Hepatocyte (in vitro differentiated cells): ENCODE data around the gene PPP5C.

Source experiments
- EZH2 ChIP-seq: fragments of 200-600 bp; sonication (generic); IDR thresholded peaks from 2 replicates; pipeline ENCODE4 v1.6.1; 2016; ENCODE audit warnings: antibody characterized with exemption, mild to moderate bottlenecking, borderline replicate concordance
- EZH2phosphoT487 ChIP-seq: fragments of 200-600 bp; sonication (generic); IDR thresholded peaks from one replicate; pipeline ENCODE4 v1.6.1; 2018; ENCODE audit warnings: antibody characterized with exemption, mild to moderate bottlenecking, low read depth, moderate library complexity; ENCODE audit not compliant: unreplicated experiment, severe bottlenecking
- TF ChIP-seq, protein P1 (sequence below): fragments of 200-600 bp; sonication (generic); IDR thresholded peaks from 2 replicates; pipeline ENCODE4 v1.5.1; 2016; ENCODE audit warnings: antibody characterized with exemption, mild to moderate bottlenecking; ENCODE audit not compliant: poor library complexity

- TF ChIP-seq, protein P1, sequence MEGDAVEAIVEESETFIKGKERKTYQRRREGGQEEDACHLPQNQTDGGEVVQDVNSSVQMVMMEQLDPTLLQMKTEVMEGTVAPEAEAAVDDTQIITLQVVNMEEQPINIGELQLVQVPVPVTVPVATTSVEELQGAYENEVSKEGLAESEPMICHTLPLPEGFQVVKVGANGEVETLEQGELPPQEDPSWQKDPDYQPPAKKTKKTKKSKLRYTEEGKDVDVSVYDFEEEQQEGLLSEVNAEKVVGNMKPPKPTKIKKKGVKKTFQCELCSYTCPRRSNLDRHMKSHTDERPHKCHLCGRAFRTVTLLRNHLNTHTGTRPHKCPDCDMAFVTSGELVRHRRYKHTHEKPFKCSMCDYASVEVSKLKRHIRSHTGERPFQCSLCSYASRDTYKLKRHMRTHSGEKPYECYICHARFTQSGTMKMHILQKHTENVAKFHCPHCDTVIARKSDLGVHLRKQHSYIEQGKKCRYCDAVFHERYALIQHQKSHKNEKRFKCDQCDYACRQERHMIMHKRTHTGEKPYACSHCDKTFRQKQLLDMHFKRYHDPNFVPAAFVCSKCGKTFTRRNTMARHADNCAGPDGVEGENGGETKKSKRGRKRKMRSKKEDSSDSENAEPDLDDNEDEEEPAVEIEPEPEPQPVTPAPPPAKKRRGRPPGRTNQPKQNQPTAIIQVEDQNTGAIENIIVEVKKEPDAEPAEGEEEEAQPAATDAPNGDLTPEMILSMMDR = no peak
- TF ChIP-seq EZH2 (no peak), EZH2phosphoT487 (no peak)
These were observed 63.6 kb downstream of the PPP5C start for GRCh38 chr19:46410205-46411087.
